Measurements from ENCODE around the gene EXD1.

DNA sequence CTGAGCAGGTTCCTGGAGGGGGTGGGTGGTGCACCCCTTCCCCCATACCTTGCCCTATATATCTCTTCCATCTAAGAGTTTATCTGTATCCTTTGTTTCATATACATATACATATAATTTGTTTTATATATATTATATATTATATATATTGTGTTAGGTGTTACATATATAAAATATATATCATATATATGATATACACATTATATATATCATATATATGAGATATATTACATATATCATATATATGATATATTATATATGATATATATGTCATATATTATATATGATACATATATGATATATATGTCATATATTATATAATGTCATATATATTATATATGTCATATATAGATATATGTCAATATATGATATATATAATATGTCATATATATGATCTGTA is 31.1 kb downstream of the EXD1 start:
- TF ChIP-seq REST (IDR thresholded peaks at IDR 0.05; ENCODE audit: insufficient read depth in 1 of 2, low read depth in 2 of 2, low read length in 2 of 2) (no peak), POLR2AphosphoS5 (IDR thresholded peaks at IDR 0.05; ENCODE audit: low read depth, low read length) (no peak), SIN3A (IDR thresholded peaks at IDR 0.05; ENCODE audit: borderline replicate concordance, insufficient read depth, low read length) (no peak)
